Naive B cell (primary cell): ENCODE measurements around the gene CWC15. TPM values are rescaled to one million over a fixed set of nuclear protein-coding genes. Genes with fewer than 3 reads are reported as not detected.
"Not testable (repeated sequence)": the region's sequence is repeated elsewhere in the genome, so short reads cannot be mapped to it uniquely, and the experiment has no call there.

Experiments used
- ATAC-seq, 2 donors: fragments of 150-1000 bp; cut with Tn5 transposase; 2 replicates each; pipeline ENCODE4 v1.10.0; 2021; ENCODE audit warnings: low read depth in 2 of 2, mild to moderate bottlenecking in 2 of 2, moderate library complexity in 2 of 2
- DNase-seq: peaks from one replicate; pipeline ENCODE4 v3.0.0; 2022
- H3K27ac Mint-ChIP-seq, 6 donors: one replicate each; pipeline ENCODE4 v1.8.0; 2020 to 2022; ENCODE audit warnings: mild to moderate bottlenecking in 6 of 6, mixed read lengths in 6 of 6, moderate library complexity in 5 of 6, inconsistent platforms in 2 of 6
- H3K27me3 Mint-ChIP-seq, 3 donors: one replicate each; pipeline ENCODE4 v1.8.0; 2021 to 2022; ENCODE audit warnings: mixed read lengths in 3 of 3, mild to moderate bottlenecking in 1 of 3
- H3K36me3 Mint-ChIP-seq, 2 donors: one replicate each; pipeline ENCODE4 v1.8.0; 2020 to 2022; ENCODE audit warnings: mixed read lengths in 2 of 2, inconsistent platforms in 1 of 2, mild to moderate bottlenecking in 1 of 2
- H3K4me1 Mint-ChIP-seq, 3 donors: one replicate each; pipeline ENCODE4 v1.8.0; 2020 to 2022; ENCODE audit warnings: mixed read lengths in 3 of 3, inconsistent platforms in 1 of 3, mild to moderate bottlenecking in 1 of 3, moderate library complexity in 1 of 3
- H3K4me3 Mint-ChIP-seq, 8 donors: one replicate each; pipeline ENCODE4 v1.8.0; 2020 to 2022; ENCODE audit warnings: mild to moderate bottlenecking in 8 of 8, mixed read lengths in 8 of 8, moderate library complexity in 8 of 8, inconsistent platforms in 2 of 8
- H3K9me3 Mint-ChIP-seq, 7 donors: one replicate each; pipeline ENCODE4 v1.8.0; 2020 to 2022; ENCODE audit warnings: mixed read lengths in 7 of 7, mild to moderate bottlenecking in 5 of 7, inconsistent platforms in 2 of 7, moderate library complexity in 1 of 7
- polyA plus RNA-seq, 6 donors: library from polyadenylated mRNA; unstranded; fragments of 300-500 nt; fragmentation: Illumina TruSeq; gene quantifications; one replicate each; pipeline ENCODE4 v1.2.3, GENCODE V29; 2021; ENCODE audit warnings: low read depth in 6 of 6

The CWC15 gene
- polyA plus RNA-seq, 6 donors from 2014 or later: 42.0 to 68.2 (median 56.8) TPM

GRCh38 chr11:94924612-94925011 lies 48.7 kb downstream of the CWC15 start:
- Mint-ChIP-seq H3K27ac (peak overlapping the region in 5 of 6 donors; percentile 11 to 96 (median 81)), H3K27me3 (peaks cover 0 to 12% (median 0%) of the 10 kb centered on the region in 3 donors), H3K9me3 (peaks cover 0 to 3% (median 0%) of the 10 kb centered on the region in 7 donors), H3K4me3 (peak overlapping the region in 4 of 8 donors; percentile 7 to 75 (median 24)), H3K36me3 (no peaks in the 10 kb centered on the region), H3K4me1 (peaks cover 28 to 41% (median 38%) of the 10 kb centered on the region in 3 donors)
- ATAC-seq (no peak), DNase-seq (no peak)

- H3K27ac Mint-ChIP-seq: peak overlapping the region in 4 of 6 donors; percentile 2 to 36 (median 10)
- peak in 1 of 2 donors; percentile 20 for ATAC-seq
Observed at GRCh38 chr11:94924171-94924572, 49.2 kb downstream of the CWC15 start.

GRCh38 chr11:94923004-94923334 lies 50.4 kb downstream of the CWC15 start:
- no peaks in the 10 kb centered on the region for H3K36me3 Mint-ChIP-seq

More at GRCh38 chr11:94924171-94924572, 49.2 kb downstream of the CWC15 start:
- Mint-ChIP-seq H3K27me3 (peaks cover 0 to 7% (median 0%) of the 10 kb centered on the region in 3 donors), H3K4me3 (peak overlapping the region in 2 of 8 donors; percentile 10 to 75), H3K4me1 (peaks cover 28 to 41% (median 38%) of the 10 kb centered on the region in 3 donors), H3K9me3 (peaks cover 0 to 3% (median 0%) of the 10 kb centered on the region in 7 donors), H3K36me3 (no peaks in the 10 kb centered on the region)
- DNase-seq: no peak

GRCh38 chr11:94922321-94923003 lies 50.9 kb downstream of the CWC15 start:
- Mint-ChIP-seq H3K4me1 (peaks cover 28 to 41% (median 38%) of the 10 kb centered on the region in 3 donors), H3K4me3 (peak overlapping the region in 2 of 8 donors; percentile 20 to 47)

More at GRCh38 chr11:94923004-94923334, 50.4 kb downstream of the CWC15 start:
- Mint-ChIP-seq H3K27me3 (no peaks in the 10 kb centered on the region), H3K27ac (peak overlapping the region in 3 of 6 donors; percentile 14 to 86 (median 83)), H3K4me1 (peaks cover 28 to 41% (median 38%) of the 10 kb centered on the region in 3 donors), H3K4me3 (peak overlapping the region in 1 of 8 donors; percentile 20), H3K9me3 (no peaks in the 10 kb centered on the region)
- no peak for DNase-seq
- ATAC-seq: peak; percentile 70 to 82

GRCh38 chr11:94920311-94920710 lies 53.0 kb downstream of the CWC15 start:
- Mint-ChIP-seq H3K27ac (peak overlapping the region in 1 of 6 donors; percentile 76), H3K4me1 (peaks cover 23 to 33% (median 30%) of the 10 kb centered on the region in 3 donors), H3K9me3 (no peaks in the 10 kb centered on the region)

More at GRCh38 chr11:94922321-94923003, 50.9 kb downstream of the CWC15 start:
- Mint-ChIP-seq H3K27me3 (no peaks in the 10 kb centered on the region), H3K36me3 (no peaks in the 10 kb centered on the region), H3K9me3 (no peaks in the 10 kb centered on the region), H3K27ac (peak overlapping the region in 4 of 6 donors; percentile 53 to 86 (median 70))
- ATAC-seq: peak; percentile 77 to 82
- DNase-seq: peak; percentile 32

GRCh38 chr11:94913718-94914394 lies 59.5 kb downstream of the CWC15 start:
- H3K4me3 Mint-ChIP-seq, H3K36me3 Mint-ChIP-seq, H3K9me3 Mint-ChIP-seq, H3K27me3 Mint-ChIP-seq, ATAC-seq, DNase-seq, H3K27ac Mint-ChIP-seq, H3K4me1 Mint-ChIP-seq: not testable (repeated sequence)

More at GRCh38 chr11:94920311-94920710, 53.0 kb downstream of the CWC15 start:
- ATAC-seq: no peak
- H3K27me3 Mint-ChIP-seq: no peaks in the 10 kb centered on the region
- DNase-seq: no peak
- H3K4me3 Mint-ChIP-seq: no peak overlapping the region
- no peaks in the 10 kb centered on the region for H3K36me3 Mint-ChIP-seq

GRCh38 chr11:94912806-94913205 lies 60.5 kb downstream of the CWC15 start:
- no peaks in the 10 kb centered on the region for H3K9me3 Mint-ChIP-seq

More at GRCh38 chr11:94912806-94913205, 60.5 kb downstream of the CWC15 start:
- no peaks in the 10 kb centered on the region for H3K36me3 Mint-ChIP-seq
- H3K4me3 Mint-ChIP-seq: peak overlapping the region in 1 of 8 donors; percentile 69
- H3K4me1 Mint-ChIP-seq: no peaks in the 10 kb centered on the region
- peak overlapping the region in 2 of 6 donors; percentile 6 to 49 for H3K27ac Mint-ChIP-seq
- no peaks in the 10 kb centered on the region for H3K27me3 Mint-ChIP-seq
- DNase-seq: no peak
- no peak for ATAC-seq

Other genes with a start within 250 kb of the CWC15 start
- under 1 TPM in 2 of 6 donors, not detected in 4; 0.07 to 0.15 TPM for gene AMOTL1, start 205.2 kb downstream of the CWC15 start, polyA plus RNA-seq
- 1 to 10 TPM in 4 of 6 donors, under 1 TPM in 2; 0.24 to 3.8 (median 1.4) TPM for gene KDM4D, start 153 bp upstream of the CWC15 start, polyA plus RNA-seq
- not detected for gene KDM4E, start 51.7 kb upstream of the CWC15 start, polyA plus RNA-seq
- gene KDM4F, start 75.9 kb upstream of the CWC15 start, polyA plus RNA-seq: not detected
- 100 to 1,000 TPM in 5 of 6 donors, 10 to 100 TPM in 1; 93.9 to 128 (median 108) TPM for gene SRSF8, start 93.4 kb upstream of the CWC15 start, polyA plus RNA-seq
- 10 to 100 TPM in 5 of 6 donors, 1 to 10 TPM in 1; 3.8 to 25.1 (median 21.7) TPM for gene ENDOD1, start 116.3 kb upstream of the CWC15 start, polyA plus RNA-seq